Left lung (tissue), 10 donors: ENCODE results near the gene MORC2. TPM values are rescaled to one million over a fixed set of nuclear protein-coding genes. Genes with fewer than 3 reads are reported as not detected.

Source experiments
- ATAC-seq: fragments of 200-7000 bp; cut with Tn5 transposase; one replicate; pipeline ENCODE4 v1.9.1; 2020; ENCODE audit warnings: moderate library complexity
- DNase-seq, 4 donors: peaks; one replicate each; pipeline ENCODE4 v3.0.0-alpha.2; 2013 to 2020
- H3K27ac ChIP-seq, 2 donors: fragments of 200-600 bp; sonication (generic) in 1 of 2; one replicate each; pipeline versions ENCODE4 v1.5.0 to v1.8.0; 2020 to 2021
- H3K27me3 ChIP-seq, 2 donors: fragments of 200-600 bp; sonication (generic) in 1 of 2; one replicate each; pipeline versions ENCODE4 v1.5.0 to v1.8.0; 2020 to 2021
- H3K36me3 ChIP-seq, 2 donors: fragments of 200-600 bp; sonication (generic) in 1 of 2; one replicate each; pipeline versions ENCODE4 v1.5.0 to v1.8.0; 2020 to 2021
- H3K4me1 ChIP-seq, 2 donors: fragments of 200-600 bp; one replicate each; pipeline ENCODE4 v1.8.0; 2021
- H3K4me3 ChIP-seq, 2 donors: fragments of 200-600 bp; sonication (generic) in 1 of 2; one replicate each; pipeline versions ENCODE4 v1.5.0 to v1.8.0; 2020 to 2021; ENCODE audit warnings: mild to moderate bottlenecking in 1 of 2
- H3K9me3 ChIP-seq, 2 donors: fragments of 200-600 bp; sonication (generic) in 1 of 2; one replicate each; pipeline versions ENCODE4 v1.5.0 to v1.8.0; 2020 to 2021
- CTCF ChIP-seq, 2 donors: fragments of 200-600 bp; sonication (generic) in 1 of 2; IDR thresholded peaks; one replicate each; pipeline versions ENCODE4 v1.5.0 to v1.8.0; 2021; ENCODE audit warnings: antibody characterized with exemption in 2 of 2
- intact Hi-C, 2 donors: fragments of 100-400 bp; cut with DNase I; formaldehyde crosslinking; loops; one replicate each; pipeline versions ENCODE4 v1.11.2 to v1.14.2; 2022
- polyA plus RNA-seq, 6 donors: library from polyadenylated mRNA; unstranded; fragments of 120-200 nt; gene quantifications; one replicate each; pipeline ENCODE4 v1.2.1, GENCODE V29; 2013; ENCODE audit not compliant: insufficient read length in 6 of 6
- total RNA-seq, 2 donors: library from RNA; stranded (reverse); fragmentation: NEBNext Ultra II Directional; extraction: Animal tissue kit (Norgen Biotek cat#: 25700); gene quantifications; one replicate each; pipeline ENCODE4 v1.2.1, GENCODE V29; 2021
- donor health status: DM: no; HTN: yes; CAD: no.
- donor health status: DM: no; HTN: no; CAD: no.

Gene MORC2
- total and polyA plus RNA-seq, 8 donors, result 24.7 to 37.2 (median 34.4) TPM

DNA sequence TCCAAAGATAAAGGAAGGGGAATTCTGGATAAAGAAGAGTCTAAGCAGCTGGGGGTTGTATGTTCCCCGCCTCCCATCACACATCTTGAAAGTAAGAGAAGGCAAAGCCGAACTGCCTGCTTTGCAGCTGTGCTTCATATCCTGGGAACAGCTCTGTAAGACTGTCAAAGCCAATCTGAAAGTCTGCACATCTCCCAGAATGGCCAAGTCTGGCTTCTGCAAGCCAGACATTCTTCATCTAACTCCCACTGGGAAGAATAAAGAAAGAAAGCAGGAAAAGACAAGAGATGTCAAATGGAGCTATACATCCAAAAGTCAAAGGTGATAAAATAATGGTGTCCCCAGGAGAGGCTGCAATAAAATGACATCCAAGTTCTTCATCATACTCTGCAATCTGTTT is 15.4 kb downstream of the MORC2 start:
- DNase-seq, result no peak
- no peak for TF ChIP-seq CTCF (IDR thresholded peaks at IDR 0.05)
- no peak overlapping the region for H3K4me3 ChIP-seq
- H3K9me3 ChIP-seq, result no peaks in the 10 kb centered on the region
- H3K27me3 ChIP-seq, result no peaks in the 10 kb centered on the region
- peaks cover 3 to 45% of the 10 kb centered on the region in 2 donors for H3K36me3 ChIP-seq
- ATAC-seq, result no peak
- intact Hi-C loops, result no loop called here
- H3K4me1 ChIP-seq, result peaks cover 0 to 9% of the 10 kb centered on the region in 2 donors
- no peak overlapping the region for H3K27ac ChIP-seq

DNA sequence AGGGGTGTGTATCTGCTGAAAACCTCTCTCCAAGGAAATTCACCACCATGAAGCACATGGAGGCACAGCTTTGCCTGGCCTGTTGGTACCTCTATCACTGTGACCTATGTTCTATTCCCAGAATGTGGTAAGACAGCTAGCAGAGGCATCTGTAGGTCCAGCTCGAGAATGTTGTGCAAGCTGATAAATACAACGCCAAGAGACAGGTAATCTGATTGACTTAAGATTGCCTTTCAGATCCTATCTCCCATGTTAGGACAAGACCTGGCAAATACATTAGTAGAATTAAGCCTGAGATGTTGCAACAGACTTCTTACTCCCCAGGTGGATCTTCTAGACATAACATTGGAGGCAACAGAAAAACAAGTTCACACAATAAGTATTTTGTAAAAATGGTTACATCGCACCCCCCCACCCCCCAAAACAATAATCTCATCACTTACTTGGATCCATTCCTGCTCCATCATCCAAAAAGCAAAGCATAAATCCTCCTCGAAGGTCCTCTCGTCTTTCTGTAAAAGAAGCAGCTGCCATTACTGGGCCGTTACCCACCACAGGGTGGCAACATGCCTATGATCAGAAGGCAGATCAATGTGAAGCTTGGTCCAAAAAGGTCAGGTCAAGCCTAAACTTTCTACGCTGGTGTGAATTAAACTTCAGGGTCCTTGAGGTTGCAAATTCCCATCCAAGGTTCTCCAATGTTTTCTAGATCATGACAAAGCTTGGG is 18.5 kb downstream of the MORC2 start:
- Histone ChIP-seq H3K27me3 (no peaks in the 10 kb centered on the region), H3K27ac (no peak overlapping the region), H3K4me3 (no peak overlapping the region), H3K9me3 (no peaks in the 10 kb centered on the region), H3K36me3 (peaks cover 3 to 68% of the 10 kb centered on the region in 2 donors), H3K4me1 (peaks cover 0 to 9% of the 10 kb centered on the region in 2 donors)
- intact Hi-C loops, result loop anchor here (5.0 to 10.0 kb wide), 2 partner anchors 135 to 137 kb away; partner anchors contain the start of gene SMTN (in 1 of the 2)
- TF ChIP-seq CTCF (IDR thresholded peaks at IDR 0.05), result no peak
- ATAC-seq (no peak), DNase-seq (no peak)

DNA sequence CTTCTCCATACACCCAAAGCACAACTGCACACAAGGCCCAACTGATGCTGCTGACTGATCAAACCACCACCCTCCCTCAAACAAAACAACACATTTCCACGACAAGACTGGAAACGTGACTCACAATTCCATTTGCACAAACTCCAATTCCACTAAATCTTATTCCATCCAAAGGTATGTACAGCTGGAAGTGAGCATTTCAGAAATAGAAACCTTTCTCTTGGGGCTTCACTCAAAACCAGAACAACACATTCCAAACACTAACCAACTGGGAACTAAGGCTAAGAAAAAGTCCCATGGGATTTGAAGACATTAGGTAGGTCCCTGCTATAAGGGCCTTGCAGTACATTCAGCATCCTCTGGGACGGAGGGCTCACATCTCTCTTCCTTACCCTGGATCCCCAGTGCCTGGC is 19.6 kb downstream of the MORC2 start:
- TF ChIP-seq CTCF (IDR thresholded peaks at IDR 0.05), result no peak
- Histone ChIP-seq H3K4me3 (no peak overlapping the region), H3K9me3 (no peaks in the 10 kb centered on the region), H3K4me1 (peaks cover 0 to 9% of the 10 kb centered on the region in 2 donors), H3K27me3 (no peaks in the 10 kb centered on the region), H3K27ac (no peak overlapping the region), H3K36me3 (peaks cover 0 to 75% of the 10 kb centered on the region in 2 donors)
- intact Hi-C loops, result loop anchor here (5.0 to 10.0 kb wide), 2 partner anchors 136 to 138 kb away; partner anchors contain the start of gene SMTN (in 1 of the 2)
- no peak for DNase-seq
- ATAC-seq, result no peak

DNA sequence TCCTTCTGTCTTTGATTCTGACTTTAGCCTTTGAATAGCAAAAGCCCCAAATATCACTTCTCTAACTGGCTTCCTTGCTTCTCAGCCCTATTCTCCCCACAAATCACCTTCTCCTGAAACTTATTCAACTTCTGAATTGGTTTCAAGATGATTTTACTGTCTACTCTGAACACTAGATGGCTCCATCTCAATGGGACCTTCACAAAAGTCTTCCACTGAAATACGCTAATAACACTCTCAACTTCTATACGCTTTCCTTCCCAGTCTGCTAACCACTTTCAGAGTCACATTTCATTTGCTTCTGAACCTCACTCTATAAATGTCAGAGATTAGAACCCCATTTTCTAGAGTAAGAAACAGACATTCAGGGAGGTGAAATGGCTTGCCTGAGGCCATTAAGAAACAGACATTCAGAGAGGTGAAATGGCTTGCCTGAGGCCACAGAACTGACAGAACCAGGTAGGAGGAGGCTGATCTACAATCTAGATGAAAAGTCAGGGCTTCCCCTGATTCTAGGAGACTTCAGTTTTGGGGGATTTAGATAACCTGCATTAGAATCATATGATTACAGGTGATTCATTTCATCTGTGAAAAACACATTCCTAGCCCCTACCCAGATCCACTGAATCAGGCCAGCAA is 20.6 kb downstream of the MORC2 start:
- Histone ChIP-seq H3K4me1 (peaks cover 0 to 9% of the 10 kb centered on the region in 2 donors), H3K27me3 (no peaks in the 10 kb centered on the region), H3K27ac (no peak overlapping the region), H3K4me3 (no peak overlapping the region), H3K9me3 (no peaks in the 10 kb centered on the region), H3K36me3 (peaks cover 0 to 85% of the 10 kb centered on the region in 2 donors)
- TF ChIP-seq CTCF (IDR thresholded peaks at IDR 0.05), result peak in 1 of 2 donors; percentile 39
- intact Hi-C loops, result loop anchor here (5.0 to 10.0 kb wide), 2 partner anchors 137 to 139 kb away; partner anchors contain the start of gene SMTN (in 1 of the 2)
- ATAC-seq (peak; percentile 79), DNase-seq (peak in 2 of 4 donors; percentile 48 to 68)
